ELR (cell line): ENCODE results near the gene PRRC2A.
A peak's percentile ranks its signal among the peaks of the same experiment; 100 is the strongest.

Source experiments
- DNase-seq: peaks from one replicate; pipeline ENCODE4 v3.0.0-alpha.2; 2015; ENCODE audit warnings: low read depth

Gene PRRC2A

GRCh38 chr6:31652925-31653724 lies 32.6 kb downstream of the PRRC2A start:
- DNase-seq: peak; percentile 96

DNA sequence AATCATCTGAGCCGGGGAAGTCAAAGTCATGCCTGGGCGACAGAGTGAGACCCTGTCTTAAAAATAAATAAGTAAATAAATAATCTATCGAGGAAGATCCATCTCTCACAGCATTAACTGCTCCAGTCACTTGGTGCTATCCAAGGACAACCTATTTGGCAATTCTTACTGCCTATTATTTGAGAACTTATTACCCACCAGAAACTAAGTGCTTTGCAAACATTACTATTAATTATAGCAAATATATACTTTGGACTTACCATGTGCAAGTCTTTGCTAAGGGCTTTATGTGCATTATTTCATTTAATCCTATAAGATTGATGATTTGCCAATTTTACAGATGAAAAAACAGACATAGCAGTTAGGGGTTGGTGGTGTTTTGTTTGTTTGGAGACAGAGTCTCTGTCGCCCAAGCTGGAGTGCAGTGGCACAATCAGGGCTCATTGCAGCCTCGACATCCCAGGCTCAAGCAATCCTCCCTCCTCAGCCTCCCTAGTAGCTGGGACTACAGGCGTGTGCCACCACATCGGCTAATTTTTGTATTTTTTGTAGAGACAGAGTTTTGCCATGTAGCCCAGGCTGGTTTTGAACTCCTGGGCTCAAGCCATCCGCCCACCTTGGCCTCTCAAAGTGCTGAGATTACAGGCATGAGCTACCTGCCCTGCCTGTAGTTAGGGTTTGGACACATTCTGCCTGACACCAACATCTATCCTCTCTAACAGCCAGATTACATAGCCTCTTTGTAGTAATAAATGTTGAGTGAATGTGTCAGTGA lies 34.2 kb downstream of the PRRC2A start:
- no peak for DNase-seq

GRCh38 chr6:31655349-31656237 lies 35.1 kb downstream of the PRRC2A start, which contains the start of gene APOM:
APOM (plus strand) TSS chr6:31655894; CDS start chr6:31655967, 73 bp downstream.
- DNase-seq: no peak

GRCh38 chr6:31657406-31658157 lies 37.1 kb downstream of the PRRC2A start:
- DNase-seq: no peak

GRCh38 chr6:31658158-31658688 lies 37.7 kb downstream of the PRRC2A start:
- no peak for DNase-seq

GRCh38 chr6:31658983-31659648 lies 38.6 kb downstream of the PRRC2A start:
- no peak for DNase-seq

DNA sequence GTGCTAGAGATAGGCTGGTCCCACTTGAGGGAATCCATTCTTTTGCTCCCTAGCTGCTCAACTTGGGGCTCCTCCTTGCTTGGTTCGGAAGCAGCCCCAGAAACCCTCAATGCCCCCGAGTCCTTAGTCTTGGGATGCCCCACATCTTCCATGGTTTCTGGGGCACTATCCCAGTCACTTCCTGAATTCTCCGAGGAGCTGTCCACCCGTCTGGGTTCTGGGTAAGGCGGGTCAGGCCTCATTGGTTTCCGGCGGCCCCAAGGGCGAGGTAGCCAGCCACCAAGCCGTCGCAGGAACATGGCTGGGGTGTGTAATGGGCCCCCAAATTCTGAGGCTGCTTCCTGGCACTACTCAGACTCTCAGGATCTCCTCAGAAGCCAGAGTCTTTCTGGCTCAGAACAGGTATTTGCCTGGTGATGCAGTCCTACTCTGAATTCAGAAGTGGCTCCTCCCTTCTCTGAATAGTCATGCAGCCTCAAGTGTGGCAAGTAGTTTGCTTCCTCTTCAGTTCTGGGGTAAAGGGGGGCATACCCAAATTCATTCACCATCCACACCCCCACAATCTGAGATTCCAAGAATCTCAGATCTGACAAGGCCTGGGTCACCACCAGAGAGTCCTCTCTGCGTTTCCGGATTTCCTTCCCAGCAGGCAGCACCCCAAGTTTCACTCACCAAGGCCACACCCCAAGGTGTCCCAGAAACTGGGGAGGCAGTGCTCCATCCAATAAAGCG lies 39.3 kb downstream of the PRRC2A start:
- peak; percentile 58 for DNase-seq

- DNase-seq: peak; percentile 89
Measured at GRCh38 chr6:31660381-31661261, 40.1 kb downstream of the PRRC2A start, which contains the start of gene C6orf47. C6orf47 (minus strand) TSS chr6:31660778; CDS start chr6:31659947, 831 bp downstream.

DNA sequence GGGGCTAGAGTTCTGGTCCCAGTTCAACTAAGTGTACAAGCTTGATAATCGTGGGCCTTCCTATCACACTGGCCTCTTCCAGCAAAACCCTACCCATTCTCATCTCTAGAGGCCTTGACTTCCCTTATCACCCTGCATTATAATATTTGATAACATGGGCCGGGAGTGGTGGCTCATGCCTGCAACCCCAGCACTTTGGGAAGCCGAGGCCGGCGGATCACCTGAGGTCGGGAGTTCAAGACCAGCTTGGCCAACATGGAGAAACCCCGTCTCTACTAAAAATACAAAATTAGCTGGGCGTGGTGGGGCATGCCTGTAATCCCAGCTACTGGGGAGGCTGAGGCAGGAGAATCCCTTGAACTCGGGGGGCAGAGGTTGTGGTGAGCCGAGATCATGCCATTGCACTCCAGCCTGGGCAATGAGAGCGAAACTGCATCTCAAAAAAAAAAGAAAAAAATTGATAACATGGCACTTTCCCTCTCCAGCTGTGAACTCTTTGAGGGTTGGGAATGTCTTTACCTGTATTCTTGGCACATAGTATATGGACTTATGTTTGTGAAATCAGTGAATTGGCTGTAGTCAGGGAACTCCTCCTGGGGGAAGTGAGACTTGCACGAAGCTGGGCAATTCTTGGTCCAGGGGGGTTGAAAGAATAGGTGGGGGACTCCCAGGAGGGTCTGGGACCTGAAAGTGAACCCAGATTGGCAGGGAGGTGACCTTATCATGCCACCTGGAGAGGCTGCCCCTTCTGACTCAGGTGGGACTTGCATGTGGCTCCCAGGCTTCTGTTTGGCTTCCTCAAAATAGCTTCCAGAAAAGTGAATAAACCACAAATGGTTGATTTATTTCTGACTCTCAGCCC lies 41.0 kb downstream of the PRRC2A start:
- no peak for DNase-seq

DNA sequence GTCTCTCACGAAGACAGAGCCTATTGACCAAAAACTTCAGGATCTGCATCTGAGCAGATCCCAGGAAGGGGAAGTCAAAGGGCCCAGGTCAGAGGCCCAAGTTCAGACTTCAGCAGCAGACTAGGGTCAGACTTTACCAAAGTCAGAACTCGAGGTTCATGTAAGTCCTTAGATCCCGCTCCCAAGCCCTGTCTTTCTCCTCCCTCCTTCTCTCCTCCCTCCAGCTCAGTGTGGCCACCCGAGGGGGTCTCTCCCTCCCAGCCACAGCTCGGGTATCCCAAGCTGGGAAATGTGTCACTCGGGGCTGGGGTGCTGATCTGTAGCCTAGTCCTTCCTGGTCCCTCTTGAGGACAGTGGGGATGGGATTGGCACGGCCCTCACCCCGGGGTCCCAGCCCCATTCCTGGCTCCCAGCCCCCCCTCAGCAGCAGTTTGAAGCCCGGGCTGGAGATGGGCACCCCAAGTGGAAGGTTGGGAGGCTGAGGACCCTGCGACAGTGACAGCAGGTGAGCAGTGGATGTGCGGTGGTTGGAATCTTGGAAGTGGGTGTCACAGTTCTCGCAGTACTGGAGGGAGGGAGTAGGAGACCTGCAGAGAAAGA lies 41.7 kb downstream of the PRRC2A start:
- no peak for DNase-seq

DNA sequence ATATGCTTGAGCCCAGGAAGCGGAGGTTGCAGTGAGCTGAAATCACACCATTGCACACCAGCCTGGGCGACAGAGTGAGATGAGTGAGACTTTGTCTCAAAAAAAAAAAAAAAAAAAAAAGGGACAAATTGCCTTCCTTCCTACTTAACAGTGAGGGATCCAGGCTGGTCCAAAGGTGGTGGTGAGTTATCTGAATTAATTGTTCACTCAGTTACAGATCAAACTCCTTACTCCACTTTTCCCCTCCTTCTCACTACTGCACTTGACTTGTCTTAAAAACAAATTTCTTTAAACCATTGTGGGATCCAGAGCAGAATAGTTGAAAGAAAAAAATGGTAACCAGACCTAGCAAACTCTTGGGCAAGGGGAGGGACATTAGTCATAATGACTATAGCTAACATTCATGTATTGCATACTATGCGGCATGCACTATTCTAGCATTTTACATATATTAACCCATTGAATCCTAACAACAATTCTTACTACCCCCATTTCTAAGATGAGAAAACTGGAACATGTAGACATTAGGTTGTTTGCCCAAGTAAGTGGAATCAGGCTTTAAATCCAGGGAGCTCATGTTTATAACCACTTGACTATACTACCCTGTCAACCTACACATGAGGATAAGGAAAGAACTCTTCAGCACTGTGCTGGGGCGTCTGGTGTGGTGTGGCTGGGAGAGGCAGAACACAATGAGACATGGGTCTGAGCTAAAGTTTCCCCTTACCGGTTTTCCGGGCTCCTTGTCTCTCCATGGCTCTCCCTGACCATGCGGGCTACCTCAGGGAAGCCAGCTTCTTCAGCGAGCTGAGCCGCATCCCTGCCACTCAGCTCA lies 42.8 kb downstream of the PRRC2A start:
- DNase-seq: peak; percentile 84

GRCh38 chr6:31663961-31664789 lies 43.7 kb downstream of the PRRC2A start:
- DNase-seq: peak; percentile 93

DNA sequence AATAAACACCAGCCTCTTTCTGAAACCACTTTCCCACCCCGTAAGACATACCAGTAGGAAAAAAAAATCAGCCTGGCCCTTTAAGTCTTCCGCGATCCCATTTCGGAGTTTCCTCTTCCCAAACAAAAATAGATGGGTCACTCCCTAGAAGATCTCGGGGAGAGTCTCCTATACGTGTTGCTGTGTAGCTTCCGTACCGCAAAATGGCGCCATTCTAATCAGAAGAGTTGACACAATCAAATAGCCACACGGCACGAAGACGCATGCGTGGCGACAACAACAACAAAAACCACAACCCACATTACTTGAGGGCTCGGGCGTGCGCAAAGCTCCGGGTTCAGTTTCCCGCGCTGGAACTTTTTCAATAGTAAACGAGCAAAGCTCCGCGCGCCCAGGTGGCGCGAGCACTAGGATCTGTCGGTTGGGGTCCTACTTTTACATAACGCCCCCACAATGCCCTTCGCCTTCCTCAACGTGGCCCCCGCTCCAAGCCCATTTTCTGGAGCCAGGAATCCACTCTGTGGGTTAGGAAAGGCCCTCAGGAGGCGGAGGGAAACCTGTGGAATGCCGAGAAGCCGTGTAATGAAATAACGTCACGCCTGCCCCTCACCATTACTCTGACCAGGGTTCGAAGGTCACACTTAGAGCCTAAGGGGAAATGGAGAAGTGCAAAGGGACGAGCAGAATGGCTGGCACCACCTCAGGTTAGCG lies 44.4 kb downstream of the PRRC2A start, which contains the start of gene GPANK1:
Gene GPANK1 (minus strand): TSS at position 208 of the 711 bp plus-strand sequence. CDS start 519 bp downstream, outside the sequence.
- DNase-seq: peak; percentile 95

DNA sequence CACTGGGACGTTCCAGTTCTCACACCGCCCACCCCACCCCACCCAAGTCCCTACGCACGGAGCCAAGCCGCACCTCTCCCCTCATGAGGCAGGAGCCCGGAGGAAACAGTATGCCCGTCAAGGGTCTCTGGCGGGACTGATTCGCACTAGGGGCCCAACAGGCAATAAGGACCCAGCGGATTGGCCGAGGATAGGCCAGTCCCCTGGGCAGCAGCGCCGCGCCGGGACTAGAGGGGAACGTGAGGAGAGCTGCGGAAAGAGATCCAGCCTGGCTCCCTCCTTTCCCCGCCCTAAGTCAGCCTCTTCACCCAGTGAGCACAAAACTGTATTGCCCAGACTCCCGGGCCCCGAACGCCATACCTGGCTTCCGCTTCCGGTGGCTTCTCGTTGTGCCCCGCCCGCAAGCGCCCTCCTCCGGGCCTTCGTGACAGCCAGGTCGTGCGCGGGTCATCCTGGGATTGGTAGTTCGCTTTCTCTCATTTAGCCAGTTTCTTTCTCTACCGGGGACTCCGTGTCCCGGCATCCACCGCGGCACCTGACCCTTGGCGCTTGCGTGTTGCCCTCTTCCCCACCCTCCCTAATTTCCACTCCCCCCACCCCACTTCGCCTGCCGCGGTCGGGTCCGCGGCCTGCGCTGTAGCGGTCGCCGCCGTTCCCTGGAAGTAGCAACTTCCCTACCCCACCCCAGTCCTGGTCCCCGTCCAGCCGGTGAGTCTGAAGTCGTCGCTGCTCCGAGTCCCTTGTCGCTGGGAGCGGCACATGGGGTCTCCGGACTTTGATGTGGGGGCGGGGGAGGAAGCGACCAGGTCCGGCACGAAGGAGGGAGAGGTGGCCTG lies 45.2 kb downstream of the PRRC2A start, which contains the start of gene CSNK2B:
Gene CSNK2B (plus strand): TSS at position 580 of the 836 bp plus-strand sequence. CDS start 752 bp downstream, outside the sequence.
- DNase-seq: peak; percentile 99
